Kidney (tissue), 14 donors: Measurements from ENCODE around the gene CDRT4. TPM values are rescaled to one million over a fixed set of nuclear protein-coding genes. Genes with fewer than 3 reads are reported as not detected.
A peak's percentile ranks its signal among the peaks of the same experiment; 100 is the strongest.

ENCODE experiments used
- DNase-seq, 5 donors: peaks; one replicate each; pipeline ENCODE4 v3.0.0-alpha.2; 2013 to 2020
- FAIRE-seq: peaks from 2 replicates; lab custom pipeline; 2012; peaks lifted over from hg19 to GRCh38; lab: Jason Lieb, UNC
- H3K27ac ChIP-seq, 2 donors: one replicate each; pipeline ENCODE4 v1.7.0; 2013; ENCODE audit warnings: low read depth in 2 of 2, low read length in 2 of 2, inconsistent platforms in 1 of 2
- H3K27me3 ChIP-seq: one replicate; pipeline ENCODE4 v1.7.1; 2013; ENCODE audit warnings: low read length, inconsistent platforms; ENCODE audit not compliant: control insufficient read depth, insufficient read depth
- H3K36me3 ChIP-seq, 3 donors: one replicate each; pipeline versions ENCODE4 v1.7.0 to v1.7.1; 2013; ENCODE audit warnings: low read length in 3 of 3, control low read depth in 1 of 3, inconsistent platforms in 1 of 3; ENCODE audit not compliant: insufficient read depth in 3 of 3, control insufficient read depth in 2 of 3
- H3K4me1 ChIP-seq, 3 donors: one replicate each; pipeline versions ENCODE4 v1.7.0 to v1.7.1; 2013; ENCODE audit warnings: low read length in 3 of 3, inconsistent platforms in 1 of 3, low read depth in 1 of 3; ENCODE audit not compliant: control insufficient read depth in 2 of 3, insufficient read depth in 2 of 3
- H3K4me3 ChIP-seq, 3 donors: one replicate each; pipeline versions ENCODE4 v1.7.0 to v1.8.1; 2013; ENCODE audit warnings: low read length in 3 of 3, control low read depth in 1 of 3, inconsistent platforms in 1 of 3
- H3K9ac ChIP-seq, 3 donors: one replicate each; pipeline versions ENCODE4 v1.7.0 to v1.7.1; 2013; ENCODE audit warnings: low read length in 3 of 3, control low read depth in 1 of 3, inconsistent platforms in 1 of 3
- H3K9me3 ChIP-seq, 3 donors: one replicate each; pipeline versions ENCODE4 v1.7.0 to v1.7.1; 2013; ENCODE audit warnings: low read length in 3 of 3, control low read depth in 1 of 3, inconsistent platforms in 1 of 3; ENCODE audit not compliant: control insufficient read depth in 2 of 3, insufficient read depth in 1 of 3
- CTCF ChIP-seq: IDR thresholded peaks from 3 replicates; pipeline ENCODE4 v1.5.1; 2012; ENCODE audit warnings: mild to moderate bottlenecking, moderate library complexity, borderline replicate concordance; ENCODE audit not compliant: insufficient read depth; ENCODE audit errors: extremely low read depth
- intact Hi-C: fragments of 100-400 bp; cut with DNase I; formaldehyde crosslinking; loops from one replicate; pipeline ENCODE4 v1.11.1; 2022
- polyA plus RNA-seq: library from polyadenylated mRNA; stranded (reverse); fragments of 350-450 nt; fragmentation: Illumina TruSeq; extraction: RNeasy Lipid Tissue Mini Kit (QIAGEN cat#74804); gene quantifications from one replicate; pipeline ENCODE4 v1.2.3, GENCODE V29; 2014; ENCODE audit warnings: low read depth, low replicate concordance; ENCODE audit not compliant: insufficient read depth
- total RNA-seq: library from RNA; stranded (reverse); fragmentation: NEBNext Ultra II Directional; extraction: Animal tissue kit (Norgen Biotek cat#: 25700); gene quantifications from one replicate; pipeline ENCODE4 v1.2.1, GENCODE V29; 2021
- donor health status: control.
- donor health status: control.
- donor health status: control.
- donor health status: control.
- donor health status: control.
- donor health status: DM: yes; HTN: yes; CAD: no.
- donor health status: Normal renal cell carcinoma (clear cell type).

The CDRT4 gene
- total and polyA plus RNA-seq, 2 donors from 2014 or later: 4.6 to 8.0 TPM

GRCh38 chr17:15411384-15412198 is 55.8 kb downstream of the CDRT4 start:
- no peaks in the 10 kb centered on the region for H3K9me3 ChIP-seq
- no peak for DNase-seq
- no peaks in the 10 kb centered on the region for H3K36me3 ChIP-seq
- TF ChIP-seq CTCF: no peak
- FAIRE-seq: no peak
- H3K27me3 ChIP-seq: no peaks in the 10 kb centered on the region
- H3K4me3 ChIP-seq: no peak overlapping the region
- no peak overlapping the region for H3K9ac ChIP-seq
- no peak overlapping the region for H3K27ac ChIP-seq
- no peaks in the 10 kb centered on the region for H3K4me1 ChIP-seq
- intact Hi-C loops: no loop called here

GRCh38 chr17:15409721-15410250 is 57.6 kb downstream of the CDRT4 start:
- intact Hi-C loops: no loop called here
- TF ChIP-seq CTCF: no peak
- DNase-seq: peak in 3 of 5 donors; percentile 16 to 58 (median 51)
- no peaks in the 10 kb centered on the region for H3K9me3 ChIP-seq
- no peak overlapping the region for H3K9ac ChIP-seq
- no peak for FAIRE-seq
- peaks cover 0 to 12% (median 0%) of the 10 kb centered on the region in 3 donors for H3K4me1 ChIP-seq
- H3K36me3 ChIP-seq: no peaks in the 10 kb centered on the region
- H3K4me3 ChIP-seq: no peak overlapping the region
- H3K27ac ChIP-seq: no peak overlapping the region
- H3K27me3 ChIP-seq: no peaks in the 10 kb centered on the region

GRCh38 chr17:15408803-15409202 is 58.6 kb downstream of the CDRT4 start:
- no peaks in the 10 kb centered on the region for H3K9me3 ChIP-seq
- no peaks in the 10 kb centered on the region for H3K36me3 ChIP-seq
- H3K27me3 ChIP-seq: no peaks in the 10 kb centered on the region
- FAIRE-seq: no peak
- intact Hi-C loops: no loop called here
- no peak for TF ChIP-seq CTCF
- peaks cover 0 to 20% (median 0%) of the 10 kb centered on the region in 3 donors for H3K4me1 ChIP-seq
- no peak overlapping the region for H3K4me3 ChIP-seq
- no peak overlapping the region for H3K9ac ChIP-seq
- no peak for DNase-seq
- H3K27ac ChIP-seq: no peak overlapping the region
